ENCODE measurements around the gene ADORA1.

Gene ADORA1

GRCh38 chr1:203178083-203178482 is 50.6 kb downstream of the ADORA1 start:
- no peak for DNase-seq
- in situ Hi-C loops (cut with MboI; ENCODE audit: low pct_unique_long_range_greater_than_20kb, low sequenced_read_pairs), result no loop called here

- in situ Hi-C loops (cut with MboI; ENCODE audit: low pct_unique_long_range_greater_than_20kb, low sequenced_read_pairs), result no loop called here
- DNase-seq, result no peak
These were observed 51.5 kb downstream of the ADORA1 start for GRCh38 chr1:203178821-203179666.

GRCh38 chr1:203179667-203180005 is 52.1 kb downstream of the ADORA1 start:
- in situ Hi-C loops (cut with MboI; ENCODE audit: low pct_unique_long_range_greater_than_20kb, low sequenced_read_pairs), result no loop called here
- DNase-seq, result no peak

GRCh38 chr1:203180611-203181330 is 53.2 kb downstream of the ADORA1 start:
- in situ Hi-C loops (cut with MboI; ENCODE audit: low pct_unique_long_range_greater_than_20kb, low sequenced_read_pairs), result no loop called here

GRCh38 chr1:203181586-203182386 is 54.3 kb downstream of the ADORA1 start:
- in situ Hi-C loops (cut with MboI; ENCODE audit: low pct_unique_long_range_greater_than_20kb, low sequenced_read_pairs), result no loop called here
- no peak for DNase-seq

More at GRCh38 chr1:203180611-203181330, 53.2 kb downstream of the ADORA1 start:
- DNase-seq, result no peak

GRCh38 chr1:203182387-203182953 is 54.9 kb downstream of the ADORA1 start:
- DNase-seq, result no peak
- in situ Hi-C loops (cut with MboI; ENCODE audit: low pct_unique_long_range_greater_than_20kb, low sequenced_read_pairs), result no loop called here

- DNase-seq, result no peak
- in situ Hi-C loops (cut with MboI; ENCODE audit: low pct_unique_long_range_greater_than_20kb, low sequenced_read_pairs), result no loop called here
These were observed 56.3 kb downstream of the ADORA1 start for GRCh38 chr1:203183828-203184227.

- in situ Hi-C loops (cut with MboI; ENCODE audit: low pct_unique_long_range_greater_than_20kb, low sequenced_read_pairs), result no loop called here
- DNase-seq, result no peak
These were observed 56.9 kb downstream of the ADORA1 start for GRCh38 chr1:203184467-203184866.

- DNase-seq, result no peak
- in situ Hi-C loops (cut with MboI; ENCODE audit: low pct_unique_long_range_greater_than_20kb, low sequenced_read_pairs), result no loop called here
These were observed 57.5 kb downstream of the ADORA1 start for GRCh38 chr1:203185061-203185461.

GRCh38 chr1:203185585-203185984 is 58.1 kb downstream of the ADORA1 start:
- in situ Hi-C loops (cut with MboI; ENCODE audit: low pct_unique_long_range_greater_than_20kb, low sequenced_read_pairs), result no loop called here
- DNase-seq, result no peak

GRCh38 chr1:203186091-203186445 is 58.5 kb downstream of the ADORA1 start:
- DNase-seq, result no peak
- in situ Hi-C loops (cut with MboI; ENCODE audit: low pct_unique_long_range_greater_than_20kb, low sequenced_read_pairs), result no loop called here

GRCh38 chr1:203186446-203187303 is 59.1 kb downstream of the ADORA1 start, which contains the start of gene CHI3L1:
TSS of gene CHI3L1 (minus strand) at chr1:203186704. CDS start at chr1:203186623, 81 bp downstream.
- peak; percentile 70 for DNase-seq
- in situ Hi-C loops (cut with MboI; ENCODE audit: low pct_unique_long_range_greater_than_20kb, low sequenced_read_pairs), result no loop called here

GRCh38 chr1:203187304-203187685 is 59.8 kb downstream of the ADORA1 start:
- DNase-seq, result no peak
- in situ Hi-C loops (cut with MboI; ENCODE audit: low pct_unique_long_range_greater_than_20kb, low sequenced_read_pairs), result no loop called here

GRCh38 chr1:203187689-203188264 is 60.3 kb downstream of the ADORA1 start:
- in situ Hi-C loops (cut with MboI; ENCODE audit: low pct_unique_long_range_greater_than_20kb, low sequenced_read_pairs), result no loop called here
- no peak for DNase-seq

GRCh38 chr1:203188686-203189232 is 61.2 kb downstream of the ADORA1 start:
- no peak for DNase-seq
- in situ Hi-C loops (cut with MboI; ENCODE audit: low pct_unique_long_range_greater_than_20kb, low sequenced_read_pairs), result no loop called here

- in situ Hi-C loops (cut with MboI; ENCODE audit: low pct_unique_long_range_greater_than_20kb, low sequenced_read_pairs), result no loop called here
- DNase-seq, result peak; percentile 32
These were observed 62.4 kb downstream of the ADORA1 start for GRCh38 chr1:203189951-203190352.

- in situ Hi-C loops (cut with MboI; ENCODE audit: low pct_unique_long_range_greater_than_20kb, low sequenced_read_pairs), result no loop called here
These were observed 63.4 kb downstream of the ADORA1 start for GRCh38 chr1:203190949-203191348.

GRCh38 chr1:203196371-203196770 is 68.8 kb downstream of the ADORA1 start:
- in situ Hi-C loops (cut with MboI; ENCODE audit: low pct_unique_long_range_greater_than_20kb, low sequenced_read_pairs), result no loop called here
- no peak for DNase-seq

More at GRCh38 chr1:203190949-203191348, 63.4 kb downstream of the ADORA1 start:
- no peak for DNase-seq
